K562 (cell line): ENCODE data around the gene MMP27. TPM values are rescaled to one million over a fixed set of nuclear protein-coding genes. Genes with fewer than 3 reads are reported as not detected.
A peak's percentile ranks its signal among the peaks of the same experiment; 100 is the strongest.

Experiments
- ESRRA ChIP-seq: fragments of 450-650 bp; IDR thresholded peaks from 2 replicates; pipeline ENCODE4 v1.6.1; 2014; ENCODE audit warnings: low read depth, mild to moderate bottlenecking, moderate library complexity, borderline replicate concordance
- ESRRB ChIP-seq: fragments of 250-450 bp; sonication (Bioruptor Pico); IDR thresholded peaks from 2 replicates; pipeline ENCODE4 v1.5.0; 2020; ENCODE audit warnings: mild to moderate bottlenecking, moderate library complexity, borderline replicate concordance
- NCOR1 ChIP-seq: fragments of 450-650 bp; IDR thresholded peaks from 2 replicates; pipeline ENCODE4 v1.6.1; 2016; ENCODE audit warnings: mild to moderate bottlenecking, moderate library complexity
- TRIM24 ChIP-seq, 2 experiments: fragments of 450-650 bp; IDR thresholded peaks; 2 replicates each; pipeline ENCODE4 v1.6.1; 2016
- XRCC4 ChIP-seq: IDR thresholded peaks from one replicate; pipeline ENCODE4 v1.6.1; 2011; ENCODE audit not compliant: insufficient read depth, insufficient read length; ENCODE audit errors: extremely low read depth
- YBX1 ChIP-seq: fragments of 450-650 bp; IDR thresholded peaks from 2 replicates; pipeline ENCODE4 v1.7.1; 2016; ENCODE audit warnings: mild to moderate bottlenecking
- ZNF134 ChIP-seq: fragments of 250-450 bp; sonication (Bioruptor Pico); conservative IDR thresholded peaks from 2 replicates; pipeline ENCODE4 v1.4.0; 2020
- ZNF23 ChIP-seq: fragments of 250-450 bp; sonication (Bioruptor Pico); IDR thresholded peaks from 2 replicates; pipeline ENCODE4 v1.4.0; 2020; ENCODE audit warnings: mild to moderate bottlenecking
- ZNF239 ChIP-seq: fragments of 250-450 bp; sonication (Bioruptor Pico); IDR thresholded peaks from 2 replicates; pipeline ENCODE4 v1.4.0; 2020; ENCODE audit warnings: mild to moderate bottlenecking
- ZNF253 ChIP-seq: fragments of 250-450 bp; sonication (Bioruptor Pico); conservative IDR thresholded peaks from 2 replicates; pipeline ENCODE4 v1.6.1; 2021; ENCODE audit warnings: mild to moderate bottlenecking
- polyA plus RNA-seq, 8 experiments: library from polyadenylated mRNA; depleted of rRNA in 4 of 8; stranded (reverse) in 5 of 8; unstranded in 3 of 8; fragments of >200 nt; fragmentation: Nextera tagmentation in 2 of 8; fragmentation: Illumina TruSeq in 1 of 8; extraction: Ambion mirVana in 2 of 8; extraction: Trizol in 1 of 8; gene quantifications; 2 replicates each; pipeline versions ENCODE4 v1.2.1 to v1.2.3, GENCODE V29; 2011 to 2014; ENCODE audit warnings: inconsistent platforms in 1 of 8, missing spikeins in 1 of 8
- total RNA-seq, 7 experiments: library from RNA; depleted of rRNA in 6 of 7; stranded (reverse); fragments of >200 nt in 6 of 7; fragmentation: Illumina TruSeq in 2 of 7; extraction: Trizol in 2 of 7; gene quantifications; 2 replicates each; pipeline versions ENCODE4 v1.2.1 to v1.2.3, GENCODE V29; 2011 to 2021; ENCODE audit warnings: low replicate concordance in 1 of 7
- TF ChIP-seq, protein P1 (sequence below), 2 experiments: IDR thresholded peaks in 1 of 2; conservative IDR thresholded peaks in 1 of 2; 2 replicates each; pipeline ENCODE4 v1.6.1; 2016; ENCODE audit warnings: low read depth in 2 of 2, mild to moderate bottlenecking in 1 of 2, missing compliant biosample characterization in 1 of 2, missing genetic modification characterization in 1 of 2, moderate library complexity in 1 of 2
- TF ChIP-seq, protein P2 (sequence below): fragments of 450-650 bp; IDR thresholded peaks from 2 replicates; pipeline ENCODE4 v1.6.1; 2016; ENCODE audit warnings: borderline replicate concordance
- TF ChIP-seq, protein P3 (sequence below): IDR thresholded peaks from 2 replicates; pipeline ENCODE4 v1.6.1; 2012; ENCODE audit warnings: low read depth, low read length, improper control_type of control experiment, borderline replicate concordance
- TF ChIP-seq, protein P4 (sequence below): fragments of 250-450 bp; sonication (Bioruptor Pico); IDR thresholded peaks from 2 replicates; pipeline ENCODE4 v1.8.0; 2022; ENCODE audit warnings: moderate library complexity, mild to moderate bottlenecking, inconsistent platforms
- TF ChIP-seq, protein P5 (sequence below): fragments of 450-650 bp; IDR thresholded peaks from 2 replicates; pipeline ENCODE4 v1.7.1; 2018; ENCODE audit warnings: mild to moderate bottlenecking, low read depth; ENCODE audit not compliant: partially characterized antibody
- TF ChIP-seq, protein P6 (sequence below), 3 experiments: fragments of 200-800 bp in 1 of 3; sonication (Bioruptor generic) in 1 of 3; sonication (generic) in 1 of 3; formaldehyde crosslinking in 1 of 3; IDR thresholded peaks; 2 replicates each; pipeline versions ENCODE4 v1.6.1 to v1.8.0; 2016 to 2022; ENCODE audit warnings: mild to moderate bottlenecking in 2 of 3, missing compliant biosample characterization in 2 of 3, missing genetic modification characterization in 2 of 3, missing genetic modification reagents in 1 of 3

MMP27 gene
- total and polyA plus RNA-seq, 9 of the 15 experiments (the other 6 are each of a cell fraction or from before 2014, with no cell fraction given) = not detected

DNA sequence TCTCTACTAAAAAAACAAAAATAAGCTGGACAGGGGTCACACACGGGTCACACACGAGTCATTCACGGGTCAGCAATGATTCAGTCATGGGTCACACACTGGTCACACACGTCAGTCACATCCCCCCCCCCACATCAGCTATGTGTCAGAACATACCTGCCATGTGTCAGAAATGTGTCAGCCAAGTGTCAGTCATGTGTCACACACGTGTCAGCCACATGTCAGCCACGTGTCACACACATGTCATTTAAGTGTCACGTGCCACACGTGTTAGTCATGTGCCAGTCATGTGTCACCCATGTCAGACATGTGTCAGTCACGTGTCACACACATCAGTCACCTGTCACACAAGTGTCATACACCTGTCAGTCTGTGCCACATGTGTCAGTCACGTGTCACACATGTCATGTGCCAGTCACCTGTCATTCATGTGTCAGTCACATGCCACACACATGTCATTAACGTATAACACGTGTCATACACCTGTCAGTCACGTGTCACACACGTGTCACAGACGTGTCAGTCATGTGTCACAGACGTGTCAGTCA, 51.8 kb downstream of the MMP27 start (continued):
- TF ChIP-seq, protein P1, sequence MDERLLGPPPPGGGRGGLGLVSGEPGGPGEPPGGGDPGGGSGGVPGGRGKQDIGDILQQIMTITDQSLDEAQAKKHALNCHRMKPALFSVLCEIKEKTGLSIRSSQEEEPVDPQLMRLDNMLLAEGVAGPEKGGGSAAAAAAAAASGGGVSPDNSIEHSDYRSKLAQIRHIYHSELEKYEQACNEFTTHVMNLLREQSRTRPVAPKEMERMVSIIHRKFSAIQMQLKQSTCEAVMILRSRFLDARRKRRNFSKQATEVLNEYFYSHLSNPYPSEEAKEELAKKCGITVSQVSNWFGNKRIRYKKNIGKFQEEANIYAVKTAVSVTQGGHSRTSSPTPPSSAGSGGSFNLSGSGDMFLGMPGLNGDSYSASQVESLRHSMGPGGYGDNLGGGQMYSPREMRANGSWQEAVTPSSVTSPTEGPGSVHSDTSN (CRISPR knock-in tag; IDR thresholded peaks at IDR 0.05; ENCODE audit: low read depth) = no peak
- TF ChIP-seq, protein P1 (tag; conservative IDR thresholded peaks at IDR 0.05; ENCODE audit: low read depth) = peak; percentile 87
- TF ChIP-seq, protein P2, sequence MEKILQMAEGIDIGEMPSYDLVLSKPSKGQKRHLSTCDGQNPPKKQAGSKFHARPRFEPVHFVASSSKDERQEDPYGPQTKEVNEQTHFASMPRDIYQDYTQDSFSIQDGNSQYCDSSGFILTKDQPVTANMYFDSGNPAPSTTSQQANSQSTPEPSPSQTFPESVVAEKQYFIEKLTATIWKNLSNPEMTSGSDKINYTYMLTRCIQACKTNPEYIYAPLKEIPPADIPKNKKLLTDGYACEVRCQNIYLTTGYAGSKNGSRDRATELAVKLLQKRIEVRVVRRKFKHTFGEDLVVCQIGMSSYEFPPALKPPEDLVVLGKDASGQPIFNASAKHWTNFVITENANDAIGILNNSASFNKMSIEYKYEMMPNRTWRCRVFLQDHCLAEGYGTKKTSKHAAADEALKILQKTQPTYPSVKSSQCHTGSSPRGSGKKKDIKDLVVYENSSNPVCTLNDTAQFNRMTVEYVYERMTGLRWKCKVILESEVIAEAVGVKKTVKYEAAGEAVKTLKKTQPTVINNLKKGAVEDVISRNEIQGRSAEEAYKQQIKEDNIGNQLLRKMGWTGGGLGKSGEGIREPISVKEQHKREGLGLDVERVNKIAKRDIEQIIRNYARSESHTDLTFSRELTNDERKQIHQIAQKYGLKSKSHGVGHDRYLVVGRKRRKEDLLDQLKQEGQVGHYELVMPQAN = no peak
- TF ChIP-seq, protein P3, sequence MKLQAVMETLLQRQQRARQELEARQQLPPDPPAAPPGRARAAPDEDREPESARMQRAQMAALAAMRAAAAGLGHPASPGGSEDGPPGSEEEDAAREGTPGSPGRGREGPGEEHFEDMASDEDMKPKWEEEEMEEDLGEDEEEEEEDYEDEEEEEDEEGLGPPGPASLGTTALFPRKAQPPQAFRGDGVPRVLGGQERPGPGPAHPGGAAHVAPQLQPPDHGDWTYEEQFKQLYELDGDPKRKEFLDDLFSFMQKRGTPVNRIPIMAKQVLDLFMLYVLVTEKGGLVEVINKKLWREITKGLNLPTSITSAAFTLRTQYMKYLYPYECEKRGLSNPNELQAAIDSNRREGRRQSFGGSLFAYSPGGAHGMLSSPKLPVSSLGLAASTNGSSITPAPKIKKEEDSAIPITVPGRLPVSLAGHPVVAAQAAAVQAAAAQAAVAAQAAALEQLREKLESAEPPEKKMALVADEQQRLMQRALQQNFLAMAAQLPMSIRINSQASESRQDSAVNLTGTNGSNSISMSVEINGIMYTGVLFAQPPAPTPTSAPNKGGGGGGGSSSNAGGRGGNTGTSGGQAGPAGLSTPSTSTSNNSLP = no peak
- TF ChIP-seq, protein P4, sequence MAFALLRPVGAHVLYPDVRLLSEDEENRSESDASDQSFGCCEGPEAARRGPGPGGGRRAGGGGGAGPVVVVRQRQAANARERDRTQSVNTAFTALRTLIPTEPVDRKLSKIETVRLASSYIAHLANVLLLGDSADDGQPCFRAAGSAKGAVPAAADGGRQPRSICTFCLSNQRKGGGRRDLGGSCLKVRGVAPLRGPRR (CRISPR knock-in tag) = no peak
- TF ChIP-seq, protein P5, sequence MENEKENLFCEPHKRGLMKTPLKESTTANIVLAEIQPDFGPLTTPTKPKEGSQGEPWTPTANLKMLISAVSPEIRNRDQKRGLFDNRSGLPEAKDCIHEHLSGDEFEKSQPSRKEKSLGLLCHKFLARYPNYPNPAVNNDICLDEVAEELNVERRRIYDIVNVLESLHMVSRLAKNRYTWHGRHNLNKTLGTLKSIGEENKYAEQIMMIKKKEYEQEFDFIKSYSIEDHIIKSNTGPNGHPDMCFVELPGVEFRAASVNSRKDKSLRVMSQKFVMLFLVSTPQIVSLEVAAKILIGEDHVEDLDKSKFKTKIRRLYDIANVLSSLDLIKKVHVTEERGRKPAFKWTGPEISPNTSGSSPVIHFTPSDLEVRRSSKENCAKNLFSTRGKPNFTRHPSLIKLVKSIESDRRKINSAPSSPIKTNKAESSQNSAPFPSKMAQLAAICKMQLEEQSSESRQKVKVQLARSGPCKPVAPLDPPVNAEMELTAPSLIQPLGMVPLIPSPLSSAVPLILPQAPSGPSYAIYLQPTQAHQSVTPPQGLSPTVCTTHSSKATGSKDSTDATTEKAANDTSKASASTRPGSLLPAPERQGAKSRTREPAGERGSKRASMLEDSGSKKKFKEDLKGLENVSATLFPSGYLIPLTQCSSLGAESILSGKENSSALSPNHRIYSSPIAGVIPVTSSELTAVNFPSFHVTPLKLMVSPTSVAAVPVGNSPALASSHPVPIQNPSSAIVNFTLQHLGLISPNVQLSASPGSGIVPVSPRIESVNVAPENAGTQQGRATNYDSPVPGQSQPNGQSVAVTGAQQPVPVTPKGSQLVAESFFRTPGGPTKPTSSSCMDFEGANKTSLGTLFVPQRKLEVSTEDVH = no peak
- TF ChIP-seq ESRRA (no peak), ZNF239 (CRISPR knock-in tag) (no peak), NCOR1 (no peak), TRIM24 (IDR thresholded peaks at IDR 0.05) (peak; percentile 92), XRCC4 (no peak), ZNF134 (no peak), ZNF23 (CRISPR knock-in tag) (no peak), ESRRB (no peak), YBX1 (no peak), ZNF253 (CRISPR knock-in tag) (no peak)
- TF ChIP-seq, protein P6, sequence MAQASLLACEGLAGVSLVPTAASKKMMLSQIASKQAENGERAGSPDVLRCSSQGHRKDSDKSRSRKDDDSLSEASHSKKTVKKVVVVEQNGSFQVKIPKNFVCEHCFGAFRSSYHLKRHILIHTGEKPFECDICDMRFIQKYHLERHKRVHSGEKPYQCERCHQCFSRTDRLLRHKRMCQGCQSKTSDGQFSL (CRISPR knock-in tag; IDR thresholded peaks at IDR 0.05) = peak; percentile 94
- TF ChIP-seq, protein P6 (tag; IDR thresholded peaks at IDR 0.05) = no peak
